Smooth muscle cell (in vitro differentiated cells): ENCODE results near the gene TAAR8. TPM values are rescaled to one million over a fixed set of nuclear protein-coding genes. Genes with fewer than 3 reads are reported as not detected.
A peak's percentile ranks its signal among the peaks of the same experiment; 100 is the strongest.
"Not testable (repeated sequence)": the region's sequence is repeated elsewhere in the genome, so short reads cannot be mapped to it uniquely, and the experiment has no call there.

Source experiments
- DNase-seq: peaks from one replicate; lab custom pipeline; 2025; ENCODE audit not compliant: unreplicated experiment; lab: John Stamatoyannopoulos, UW
- H2AFZ ChIP-seq: fragments of 200-600 bp; sonication (generic); 2 replicates; pipeline ENCODE4 v1.6.0; 2016; ENCODE audit warnings: antibody characterized with exemption, low read depth, mild to moderate bottlenecking
- H3F3A ChIP-seq: fragments of 200-600 bp; sonication (generic); 2 replicates; pipeline ENCODE4 v1.6.0; 2017; ENCODE audit warnings: antibody characterized with exemption, low read depth
- H3K27ac ChIP-seq: fragments of 200-600 bp; sonication (generic); 2 replicates; pipeline ENCODE4 v1.5.1; 2016; ENCODE audit warnings: low read depth, mild to moderate bottlenecking
- H3K27me3 ChIP-seq: fragments of 200-600 bp; sonication (generic); 2 replicates; pipeline ENCODE4 v1.6.1; 2016; ENCODE audit warnings: low read depth, mild to moderate bottlenecking
- H3K36me3 ChIP-seq: fragments of 200-600 bp; sonication (generic); 2 replicates; pipeline ENCODE4 v1.5.1; 2016; ENCODE audit warnings: low read depth
- H3K4me1 ChIP-seq: fragments of 200-600 bp; sonication (generic); 2 replicates; pipeline ENCODE4 v1.5.1; 2016; ENCODE audit warnings: low read depth
- H3K4me2 ChIP-seq: fragments of 200-600 bp; sonication (generic); 2 replicates; pipeline ENCODE4 v1.6.0; 2016; ENCODE audit warnings: mild to moderate bottlenecking
- H3K4me3 ChIP-seq: fragments of 200-600 bp; sonication (generic); 2 replicates; pipeline ENCODE4 v1.5.1; 2016; ENCODE audit warnings: mild to moderate bottlenecking
- H3K79me2 ChIP-seq: fragments of 200-600 bp; sonication (generic); 2 replicates; pipeline ENCODE4 v1.6.0; 2016; ENCODE audit warnings: low read depth, mild to moderate bottlenecking
- H3K9ac ChIP-seq: fragments of 200-600 bp; sonication (generic); 2 replicates; pipeline ENCODE4 v1.6.0; 2016; ENCODE audit warnings: low read depth
- H3K9me3 ChIP-seq: fragments of 200-600 bp; sonication (generic); replicated peaks from 2 replicates; pipeline ENCODE4 v1.5.1; 2016; ENCODE audit warnings: low read depth
- H4K20me1 ChIP-seq: fragments of 200-600 bp; sonication (generic); 2 replicates; pipeline ENCODE4 v1.6.0; 2016; ENCODE audit warnings: low read depth
- WGBS: methylation state at CpG from one replicate; pipeline ENCODE4 v1.1.7; 2016; ENCODE audit warnings: low lambda C conversion rate; 5-methylcytosine and 5-hydroxymethylcytosine counted together
- polyA plus RNA-seq: library from polyadenylated mRNA; unstranded; fragments of >200 nt; fragmentation: Nextera tagmentation; extraction: Ambion mirVana; gene quantifications from 2 replicates; pipeline ENCODE4 v1.2.1, GENCODE V29; 2016
- small RNA-seq: library from RNA; depleted of rRNA; stranded (forward); fragments of <200 nt; gene quantifications from one replicate; pipeline ENCODE3, GENCODE V24; 2014
- total RNA-seq: library from RNA; depleted of rRNA; stranded (reverse); fragments of >200 nt; gene quantifications from 2 replicates; pipeline ENCODE4 v1.2.3, GENCODE V29; 2014
- TF ChIP-seq, protein P1 (sequence below): fragments of 200-600 bp; sonication (generic); IDR thresholded peaks from 2 replicates; pipeline ENCODE4 v1.5.1; 2017; ENCODE audit warnings: borderline replicate concordance, mild to moderate bottlenecking, antibody characterized with exemption; ENCODE audit not compliant: insufficient read depth, poor library complexity, severe bottlenecking

Gene TAAR8
- total and polyA plus RNA-seq, 2 experiments from 2014 or later = not detected

DNA sequence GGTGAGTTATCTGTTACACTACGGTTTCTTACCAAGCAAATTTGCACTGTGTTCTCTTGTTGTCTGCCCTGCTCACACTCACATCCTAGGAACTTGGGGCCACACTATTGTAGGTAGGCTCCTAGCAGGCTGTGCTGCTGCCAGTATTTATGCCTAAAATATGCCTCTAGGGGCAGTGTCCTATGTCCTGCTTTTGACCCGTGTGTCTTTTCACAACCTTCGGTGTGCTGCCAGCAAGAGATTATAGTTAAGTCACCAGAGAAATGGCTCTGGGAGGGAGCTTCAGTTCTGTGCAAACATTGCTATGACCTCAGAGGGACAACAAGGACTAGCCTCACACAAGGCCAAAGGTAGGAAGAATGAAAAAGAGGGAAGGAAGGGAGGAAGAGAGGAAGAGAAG, 46.0 kb downstream of the TAAR8 start:
- Histone ChIP-seq H3K4me3 (no peak overlapping the region), H3K27ac (no peak overlapping the region), H3F3A (no peaks in the 10 kb centered on the region), H3K79me2 (no peaks in the 10 kb centered on the region), H4K20me1 (no peaks in the 10 kb centered on the region), H3K9ac (no peak overlapping the region), H3K4me1 (no peaks in the 10 kb centered on the region), H2AFZ (no peak overlapping the region), H3K9me3 (no peaks in the 10 kb centered on the region), H3K4me2 (no peak overlapping the region), H3K27me3 (peaks cover 9% of the 10 kb centered on the region), H3K36me3 (no peaks in the 10 kb centered on the region)
- DNase-seq = no peak
- TF ChIP-seq, protein P1, sequence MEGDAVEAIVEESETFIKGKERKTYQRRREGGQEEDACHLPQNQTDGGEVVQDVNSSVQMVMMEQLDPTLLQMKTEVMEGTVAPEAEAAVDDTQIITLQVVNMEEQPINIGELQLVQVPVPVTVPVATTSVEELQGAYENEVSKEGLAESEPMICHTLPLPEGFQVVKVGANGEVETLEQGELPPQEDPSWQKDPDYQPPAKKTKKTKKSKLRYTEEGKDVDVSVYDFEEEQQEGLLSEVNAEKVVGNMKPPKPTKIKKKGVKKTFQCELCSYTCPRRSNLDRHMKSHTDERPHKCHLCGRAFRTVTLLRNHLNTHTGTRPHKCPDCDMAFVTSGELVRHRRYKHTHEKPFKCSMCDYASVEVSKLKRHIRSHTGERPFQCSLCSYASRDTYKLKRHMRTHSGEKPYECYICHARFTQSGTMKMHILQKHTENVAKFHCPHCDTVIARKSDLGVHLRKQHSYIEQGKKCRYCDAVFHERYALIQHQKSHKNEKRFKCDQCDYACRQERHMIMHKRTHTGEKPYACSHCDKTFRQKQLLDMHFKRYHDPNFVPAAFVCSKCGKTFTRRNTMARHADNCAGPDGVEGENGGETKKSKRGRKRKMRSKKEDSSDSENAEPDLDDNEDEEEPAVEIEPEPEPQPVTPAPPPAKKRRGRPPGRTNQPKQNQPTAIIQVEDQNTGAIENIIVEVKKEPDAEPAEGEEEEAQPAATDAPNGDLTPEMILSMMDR = peak; percentile 22
- WGBS = 31% methylated on average over 3 of the region's 3 CpGs

GRCh38 chr6:132600900-132601299, 48.4 kb downstream of the TAAR8 start:
- not testable (repeated sequence) for H3K4me2 ChIP-seq, H3K4me1 ChIP-seq, H3K27ac ChIP-seq, DNase-seq, H3F3A ChIP-seq, H3K27me3 ChIP-seq, H3K9ac ChIP-seq, H2AFZ ChIP-seq, H4K20me1 ChIP-seq, H3K9me3 ChIP-seq, H3K36me3 ChIP-seq, H3K79me2 ChIP-seq, H3K4me3 ChIP-seq

Small RNAs within 50 kb of the gene (small RNA-seq; reads per million reads assigned to genes)
- not detected for gene TAAR7P

Other genes starting within 250 kb of the TAAR8 start
- gene MOXD1, start 151.2 kb upstream of the TAAR8 start, total RNA-seq = 12.4 and 17.1 TPM in 2 replicates
- 15.6 and 19.4 TPM in 2 replicates for gene MOXD1, start 151.2 kb upstream of the TAAR8 start, polyA plus RNA-seq
- 25.6 and 27.4 TPM in 2 replicates for gene STX7, start 39.6 kb upstream of the TAAR8 start, total RNA-seq
- gene STX7, start 39.6 kb upstream of the TAAR8 start, polyA plus RNA-seq = 22.0 and 26.0 TPM in 2 replicates
- gene TAAR9, start 14.4 kb upstream of the TAAR8 start, total RNA-seq = not detected in 2 replicates
- gene TAAR9, start 14.4 kb upstream of the TAAR8 start, polyA plus RNA-seq = not detected in 2 replicates
- not detected in 2 replicates for gene TAAR6, start 17.6 kb downstream of the TAAR8 start, total RNA-seq
- not detected in 2 replicates for gene TAAR6, start 17.6 kb downstream of the TAAR8 start, polyA plus RNA-seq
- not detected in 2 replicates for gene TAAR5, start 37.1 kb downstream of the TAAR8 start, total RNA-seq
- not detected in 2 replicates for gene TAAR5, start 37.1 kb downstream of the TAAR8 start, polyA plus RNA-seq
- gene TAAR2, start 71.6 kb downstream of the TAAR8 start, total RNA-seq = not detected in 2 replicates
- not detected in 2 replicates for gene TAAR2, start 71.6 kb downstream of the TAAR8 start, polyA plus RNA-seq
- not detected in 2 replicates for gene TAAR1, start 106.5 kb downstream of the TAAR8 start, total RNA-seq
- gene TAAR1, start 106.5 kb downstream of the TAAR8 start, polyA plus RNA-seq = not detected in 2 replicates
- 0.13 and 0.99 TPM in 2 replicates for gene VNN1, start 161.4 kb downstream of the TAAR8 start, total RNA-seq
- 0.22 TPM in 1 of 2 replicates, not detected in the other for gene VNN1, start 161.4 kb downstream of the TAAR8 start, polyA plus RNA-seq
- not detected in 2 replicates for gene VNN2, start 205.2 kb downstream of the TAAR8 start, total RNA-seq
- gene VNN2, start 205.2 kb downstream of the TAAR8 start, polyA plus RNA-seq = not detected in 2 replicates
- 7.4 and 7.8 TPM in 2 replicates for gene SLC18B1, start 246.0 kb downstream of the TAAR8 start, total RNA-seq
- gene SLC18B1, start 246.0 kb downstream of the TAAR8 start, polyA plus RNA-seq = 5.4 and 7.1 TPM in 2 replicates